Suprapubic skin (tissue), 4 donors: ENCODE data around the gene COL6A3. TPM values are rescaled to one million over a fixed set of nuclear protein-coding genes. Genes with fewer than 3 reads are reported as not detected.

ENCODE experiments used
- DNase-seq, 2 donors: peaks; one replicate each; pipeline ENCODE4 v3.0.0-alpha.2; 2019; ENCODE audit warnings: low spot score in 2 of 2
- H3K27ac ChIP-seq: fragments of 200-600 bp; sonication (generic); one replicate; pipeline ENCODE4 v1.5.1; 2019
- H3K27me3 ChIP-seq: fragments of 200-600 bp; sonication (generic); one replicate; pipeline ENCODE4 v1.5.1; 2019
- H3K36me3 ChIP-seq: fragments of 200-600 bp; sonication (generic); one replicate; pipeline ENCODE4 v1.5.1; 2019
- H3K4me1 ChIP-seq: fragments of 200-600 bp; sonication (generic); one replicate; pipeline ENCODE4 v1.5.1; 2019
- H3K4me3 ChIP-seq: fragments of 200-600 bp; sonication (generic); one replicate; pipeline ENCODE4 v1.5.1; 2019; ENCODE audit warnings: mild to moderate bottlenecking
- H3K9me3 ChIP-seq: fragments of 200-600 bp; sonication (generic); one replicate; pipeline ENCODE4 v1.5.1; 2019
- CTCF ChIP-seq, 2 donors: fragments of 200-600 bp in 1 of 2; fragments of 450-650 bp in 1 of 2; sonication (generic) in 1 of 2; IDR thresholded peaks; one replicate each; pipeline ENCODE4 v1.5.1; 2016 to 2019; ENCODE audit warnings: antibody characterized with exemption in 2 of 2, mild to moderate bottlenecking in 1 of 2, moderate library complexity in 1 of 2
- EP300 ChIP-seq: sonication (generic); formaldehyde crosslinking; IDR thresholded peaks from one replicate; pipeline ENCODE4 v1.6.1; 2017; ENCODE audit warnings: antibody characterized with exemption
- POLR2A ChIP-seq, 2 donors: fragments of 450-650 bp; IDR thresholded peaks; one replicate each; pipeline ENCODE4 v1.6.1; 2017; ENCODE audit warnings: antibody characterized with exemption in 2 of 2, mild to moderate bottlenecking in 2 of 2, moderate library complexity in 2 of 2
- POLR2AphosphoS5 ChIP-seq, 3 donors: sonication (generic); formaldehyde crosslinking; IDR thresholded peaks; one replicate each; pipeline ENCODE4 v1.6.1; 2017; ENCODE audit warnings: antibody characterized with exemption in 3 of 3
- WGBS: methylation state at CpG from one replicate; pipeline ENCODE4 v1.1.5; 2018; 5-methylcytosine and 5-hydroxymethylcytosine counted together
- total RNA-seq, 4 donors: library from RNA; depleted of rRNA; stranded (reverse); fragments of >200 nt; gene quantifications; one replicate each; pipeline ENCODE4 v1.1.0, GENCODE V29; 2016

Gene COL6A3
- total RNA-seq, 4 donors from 2014 or later = 50.1 to 79.2 (median 66.3) TPM

- no peaks in the 10 kb centered on the region for H3K9me3 ChIP-seq
- DNase-seq = no peak
- no peak overlapping the region for H3K27ac ChIP-seq
- H3K27me3 ChIP-seq = no peaks in the 10 kb centered on the region
- TF ChIP-seq CTCF (IDR thresholded peaks at IDR 0.05) (no peak), POLR2A (IDR thresholded peaks at IDR 0.05) (no peak), EP300 (no peak), POLR2AphosphoS5 (IDR thresholded peaks at IDR 0.05) (no peak)
- 89% methylated on average over 3 of the region's 3 CpGs for WGBS
- H3K36me3 ChIP-seq = no peaks in the 10 kb centered on the region
- peaks cover 35% of the 10 kb centered on the region for H3K4me1 ChIP-seq
- H3K4me3 ChIP-seq = no peak overlapping the region
Observed at GRCh38 chr2:237301595-237301994, 112.4 kb downstream of the COL6A3 start.

- Histone ChIP-seq H3K4me1 (peaks cover 43% of the 10 kb centered on the region), H3K27me3 (no peaks in the 10 kb centered on the region), H3K4me3 (no peak overlapping the region), H3K9me3 (no peaks in the 10 kb centered on the region), H3K27ac (no peak overlapping the region), H3K36me3 (no peaks in the 10 kb centered on the region)
- TF ChIP-seq POLR2A (IDR thresholded peaks at IDR 0.05) = no peak
- no peak for TF ChIP-seq POLR2AphosphoS5 (IDR thresholded peaks at IDR 0.05)
- TF ChIP-seq CTCF (IDR thresholded peaks at IDR 0.05) = no peak
- TF ChIP-seq EP300 = no peak
- no peak for DNase-seq
- WGBS = 87% methylated on average over 5 of the region's 5 CpGs
Observed at GRCh38 chr2:237300739-237301138, 113.2 kb downstream of the COL6A3 start.

- 53% methylated on average over 3 of the region's 3 CpGs for WGBS
- Histone ChIP-seq H3K27me3 (no peaks in the 10 kb centered on the region), H3K36me3 (no peaks in the 10 kb centered on the region), H3K4me1 (peaks cover 40% of the 10 kb centered on the region), H3K27ac (no peak overlapping the region), H3K9me3 (no peaks in the 10 kb centered on the region), H3K4me3 (no peak overlapping the region)
- DNase-seq = no peak
- no peak for TF ChIP-seq POLR2A (IDR thresholded peaks at IDR 0.05)
- TF ChIP-seq EP300 = no peak
- no peak for TF ChIP-seq POLR2AphosphoS5 (IDR thresholded peaks at IDR 0.05)
Observed at GRCh38 chr2:237299906-237300305, 114.1 kb downstream of the COL6A3 start.

GRCh38 chr2:237298151-237299118, 115.5 kb downstream of the COL6A3 start:
- TF ChIP-seq POLR2AphosphoS5 (IDR thresholded peaks at IDR 0.05) (peak in 2 of 3 donors; percentile 19 to 73), CTCF (IDR thresholded peaks at IDR 0.05) (no peak)
- H3K36me3 ChIP-seq = no peaks in the 10 kb centered on the region
- 61% methylated on average over 9 of the region's 10 CpGs for WGBS
- peak overlapping the region; percentile 15 for H3K27ac ChIP-seq
- no peaks in the 10 kb centered on the region for H3K9me3 ChIP-seq
- H3K4me1 ChIP-seq = peaks cover 40% of the 10 kb centered on the region
- no peak overlapping the region for H3K4me3 ChIP-seq
- no peaks in the 10 kb centered on the region for H3K27me3 ChIP-seq
- no peak for DNase-seq

GRCh38 chr2:237297421-237298150, 116.4 kb downstream of the COL6A3 start:
- TF ChIP-seq CTCF (IDR thresholded peaks at IDR 0.05) = no peak
- TF ChIP-seq EP300 = no peak
- no peak for TF ChIP-seq POLR2A (IDR thresholded peaks at IDR 0.05)
- peak overlapping the region; percentile 41 for H3K27ac ChIP-seq
- no peak for DNase-seq
- WGBS = 78% methylated on average over 6 of the region's 6 CpGs
- no peak overlapping the region for H3K4me3 ChIP-seq
- no peaks in the 10 kb centered on the region for H3K27me3 ChIP-seq
- no peaks in the 10 kb centered on the region for H3K36me3 ChIP-seq
- H3K9me3 ChIP-seq = peaks cover 4% of the 10 kb centered on the region
- peaks cover 40% of the 10 kb centered on the region for H3K4me1 ChIP-seq
